Cardiac muscle cell (in vitro differentiated cells and primary cell): ENCODE results near the gene GLA. TPM values are rescaled to one million over a fixed set of nuclear protein-coding genes. Genes with fewer than 3 reads are reported as not detected.

ENCODE experiments used
- DNase-seq, 2 donors: peaks; one replicate each; pipeline versions ENCODE4 v3.0.0 to v3.0.0-alpha.2; 2010 to 2017; ENCODE audit warnings: low read depth in 1 of 2, low spot score in 1 of 2
- H3K27ac ChIP-seq: fragments of 200-600 bp; sonication (generic); 2 replicates; pipeline ENCODE4 v1.5.1; 2016
- H3K27me3 ChIP-seq: fragments of 200-600 bp; sonication (generic); 2 replicates; pipeline ENCODE4 v1.6.0; 2016; ENCODE audit warnings: control low read depth
- H3K36me3 ChIP-seq: fragments of 200-600 bp; sonication (generic); 2 replicates; pipeline ENCODE4 v1.5.1; 2016; ENCODE audit warnings: control low read depth
- H3K4me1 ChIP-seq: fragments of 200-600 bp; sonication (generic); 2 replicates; pipeline ENCODE4 v1.8.1; 2017; ENCODE audit warnings: low read depth, mild to moderate bottlenecking, mixed run types
- H3K4me3 ChIP-seq: fragments of 200-600 bp; sonication (generic); 2 replicates; pipeline ENCODE4 v1.5.1; 2016; ENCODE audit warnings: mild to moderate bottlenecking
- H3K9me3 ChIP-seq: fragments of 200-600 bp; sonication (generic); 2 replicates; pipeline ENCODE4 v1.5.1; 2017; ENCODE audit warnings: low read depth, mild to moderate bottlenecking, control low read depth
- polyA plus RNA-seq: library from polyadenylated mRNA; unstranded; fragments of >200 nt; fragmentation: Nextera tagmentation; extraction: Ambion mirVana; gene quantifications from 2 replicates; pipeline ENCODE4 v1.2.1, GENCODE V29; 2016
- total RNA-seq: library from RNA; depleted of rRNA; stranded (reverse); fragments of >200 nt; gene quantifications from 2 replicates; pipeline ENCODE4 v1.2.3, GENCODE V29; 2016
- TF ChIP-seq, protein P1 (sequence below): IDR thresholded peaks from 2 replicates; pipeline ENCODE4 v1.5.1; 2012; ENCODE audit warnings: low read depth, mild to moderate bottlenecking, low read length

Gene GLA
- total and polyA plus RNA-seq, 2 experiments from 2014 or later, result 12.0 to 20.9 TPM

- Histone ChIP-seq H3K9me3 (no peaks in the 10 kb centered on the region), H3K36me3 (no peaks in the 10 kb centered on the region), H3K4me3 (no peak overlapping the region), H3K4me1 (no peaks in the 10 kb centered on the region), H3K27me3 (no peaks in the 10 kb centered on the region), H3K27ac (no peak overlapping the region)
- TF ChIP-seq, protein P1, sequence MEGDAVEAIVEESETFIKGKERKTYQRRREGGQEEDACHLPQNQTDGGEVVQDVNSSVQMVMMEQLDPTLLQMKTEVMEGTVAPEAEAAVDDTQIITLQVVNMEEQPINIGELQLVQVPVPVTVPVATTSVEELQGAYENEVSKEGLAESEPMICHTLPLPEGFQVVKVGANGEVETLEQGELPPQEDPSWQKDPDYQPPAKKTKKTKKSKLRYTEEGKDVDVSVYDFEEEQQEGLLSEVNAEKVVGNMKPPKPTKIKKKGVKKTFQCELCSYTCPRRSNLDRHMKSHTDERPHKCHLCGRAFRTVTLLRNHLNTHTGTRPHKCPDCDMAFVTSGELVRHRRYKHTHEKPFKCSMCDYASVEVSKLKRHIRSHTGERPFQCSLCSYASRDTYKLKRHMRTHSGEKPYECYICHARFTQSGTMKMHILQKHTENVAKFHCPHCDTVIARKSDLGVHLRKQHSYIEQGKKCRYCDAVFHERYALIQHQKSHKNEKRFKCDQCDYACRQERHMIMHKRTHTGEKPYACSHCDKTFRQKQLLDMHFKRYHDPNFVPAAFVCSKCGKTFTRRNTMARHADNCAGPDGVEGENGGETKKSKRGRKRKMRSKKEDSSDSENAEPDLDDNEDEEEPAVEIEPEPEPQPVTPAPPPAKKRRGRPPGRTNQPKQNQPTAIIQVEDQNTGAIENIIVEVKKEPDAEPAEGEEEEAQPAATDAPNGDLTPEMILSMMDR, result no peak
- DNase-seq, result no peak
Observed at GRCh38 chrX:101383679-101384205, 24.0 kb downstream of the GLA start.

DNA sequence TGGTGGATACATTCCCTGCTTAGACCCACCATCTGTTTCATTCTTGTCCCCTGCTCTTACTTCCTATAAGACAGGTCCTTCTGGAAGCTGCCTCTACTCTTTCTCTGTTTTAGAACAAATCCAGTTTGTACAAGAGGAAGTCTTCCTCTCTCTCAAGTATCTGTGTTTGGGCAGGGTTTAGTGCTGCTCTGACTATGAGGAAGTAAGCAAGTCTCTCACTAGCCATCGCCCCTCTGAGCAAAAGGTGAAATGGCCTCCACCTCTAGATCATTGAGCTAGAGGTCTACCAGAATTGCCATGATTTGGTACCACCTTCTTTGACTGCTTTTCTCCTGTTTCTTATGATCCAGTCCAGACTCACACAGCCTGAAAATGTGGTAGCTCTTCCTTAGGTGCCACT, 30.2 kb downstream of the GLA start:
- no peaks in the 10 kb centered on the region for H3K4me1 ChIP-seq
- TF ChIP-seq, protein P1, result no peak

DNA sequence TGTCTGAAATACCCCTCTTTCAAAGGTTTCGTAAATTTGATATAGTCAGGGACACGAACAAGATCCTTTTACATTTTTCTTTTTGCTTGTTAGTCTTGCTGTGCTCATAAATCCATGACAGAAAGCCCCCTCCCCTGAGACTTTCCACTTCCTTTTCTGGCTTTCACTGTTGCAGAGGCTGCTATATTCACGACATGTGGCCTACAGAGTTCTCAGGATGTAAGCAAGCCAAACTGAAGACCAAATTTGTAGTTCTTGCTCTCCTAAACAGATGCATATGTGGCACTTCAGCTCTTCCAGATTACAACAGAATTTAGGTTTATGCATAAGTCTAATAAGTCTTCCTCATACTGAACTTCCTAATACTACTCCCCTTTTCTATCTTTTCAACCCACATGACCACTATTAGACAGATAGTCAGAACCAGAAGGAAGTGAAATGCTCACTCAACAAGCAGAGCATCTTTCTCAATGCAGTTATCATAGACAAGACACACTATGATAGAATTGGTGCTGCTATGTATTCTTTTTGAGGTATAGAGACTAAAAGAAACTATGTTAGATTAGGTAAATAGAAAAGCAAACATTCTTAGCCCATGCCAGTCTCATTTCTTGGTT, 36.7 kb downstream of the GLA start:
- DNase-seq, result no peak
- Histone ChIP-seq H3K27me3 (no peaks in the 10 kb centered on the region), H3K9me3 (no peaks in the 10 kb centered on the region), H3K36me3 (no peaks in the 10 kb centered on the region), H3K4me1 (no peaks in the 10 kb centered on the region), H3K4me3 (no peak overlapping the region), H3K27ac (no peak overlapping the region)
- TF ChIP-seq, protein P1, result no peak

More for the DNA sequence above, 30.2 kb downstream of the GLA start:
- no peaks in the 10 kb centered on the region for H3K27me3 ChIP-seq
- no peak overlapping the region for H3K27ac ChIP-seq
- H3K9me3 ChIP-seq, result no peaks in the 10 kb centered on the region
- no peak for DNase-seq
- H3K4me3 ChIP-seq, result no peak overlapping the region
- H3K36me3 ChIP-seq, result no peaks in the 10 kb centered on the region

DNA sequence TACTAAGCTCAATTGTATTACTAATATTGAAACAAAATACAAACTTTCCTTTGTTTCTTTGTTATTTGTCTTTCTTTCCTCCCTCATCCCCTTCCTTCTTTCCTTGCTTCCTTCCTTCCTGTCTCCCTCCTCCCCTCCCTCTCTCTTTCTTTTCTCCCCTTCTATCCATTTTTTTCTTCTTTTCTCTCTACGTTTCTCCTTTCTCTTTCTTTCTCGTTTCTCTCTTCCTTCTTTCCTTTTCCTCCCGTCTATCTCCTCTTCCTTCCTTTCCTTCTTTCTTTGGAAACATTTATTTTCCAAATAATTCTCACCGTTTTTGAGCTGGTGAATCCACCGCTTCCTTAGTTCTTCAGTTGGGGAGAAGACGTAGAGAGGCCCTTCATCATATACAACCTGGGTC, 38.0 kb downstream of the GLA start:
- H3K4me1 ChIP-seq, result no peaks in the 10 kb centered on the region
- no peaks in the 10 kb centered on the region for H3K27me3 ChIP-seq
- no peaks in the 10 kb centered on the region for H3K9me3 ChIP-seq
- H3K27ac ChIP-seq, result no peak overlapping the region
- H3K4me3 ChIP-seq, result no peak overlapping the region
- DNase-seq, result no peak
- TF ChIP-seq, protein P1, result no peak
- no peaks in the 10 kb centered on the region for H3K36me3 ChIP-seq

GRCh38 chrX:101368800-101369199, 38.9 kb downstream of the GLA start:
- Histone ChIP-seq H3K4me3 (no peak overlapping the region), H3K9me3 (no peaks in the 10 kb centered on the region), H3K4me1 (no peaks in the 10 kb centered on the region), H3K27ac (no peak overlapping the region), H3K27me3 (no peaks in the 10 kb centered on the region), H3K36me3 (no peaks in the 10 kb centered on the region)
- TF ChIP-seq, protein P1, result no peak
- no peak for DNase-seq
